Measurements from ENCODE around the gene SDK2. TPM values are rescaled to one million over a fixed set of nuclear protein-coding genes. Genes with fewer than 3 reads are reported as not detected.

The SDK2 gene
- total RNA-seq, 1 donor from 2014 or later: 1.4 TPM

DNA sequence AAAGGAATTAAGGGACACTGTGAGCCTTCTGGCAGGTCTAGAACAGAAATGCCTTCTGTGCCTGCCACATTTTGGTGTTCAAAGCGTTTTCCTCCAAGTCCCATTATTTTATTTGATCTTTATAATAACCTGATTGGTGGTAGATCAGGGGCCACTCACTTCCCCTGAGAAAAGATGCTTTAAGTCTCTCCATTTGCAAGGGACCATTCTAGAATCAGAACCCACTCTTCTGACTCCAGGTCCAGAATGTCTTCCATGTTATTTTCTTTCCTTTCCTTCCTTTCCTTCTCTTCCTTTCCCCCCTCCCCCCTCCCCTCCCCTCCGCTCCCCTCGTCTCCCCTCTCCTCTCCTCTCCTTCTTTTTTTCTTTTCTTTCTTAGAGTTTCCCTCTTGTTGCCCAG lies 313.2 kb downstream of the SDK2 start:
- Histone ChIP-seq H3K27me3 (ENCODE audit: low read depth) (no peaks in the 10 kb centered on the region), H3K9me3 (no peaks in the 10 kb centered on the region), H3K27ac (no peak overlapping the region), H3K4me3 (no peak overlapping the region), H3K36me3 (no peaks in the 10 kb centered on the region), H3K4me1 (no peaks in the 10 kb centered on the region)
- ATAC-seq (no peak), DNase-seq (no peak)
- TF ChIP-seq CTCF (IDR thresholded peaks at IDR 0.05): no peak
- intact Hi-C loops (cut with DNase I): no loop called here

- Histone ChIP-seq H3K9me3 (no peaks in the 10 kb centered on the region), H3K4me1 (no peaks in the 10 kb centered on the region), H3K36me3 (no peaks in the 10 kb centered on the region), H3K4me3 (no peak overlapping the region), H3K27ac (no peak overlapping the region), H3K27me3 (ENCODE audit: low read depth) (no peaks in the 10 kb centered on the region)
- no peak for TF ChIP-seq CTCF (IDR thresholded peaks at IDR 0.05)
- intact Hi-C loops (cut with DNase I): no loop called here
- no peak for ATAC-seq
- DNase-seq: no peak
These were observed 316.6 kb downstream of the SDK2 start for GRCh38 chr17:73327676-73328075.

GRCh38 chr17:73325527-73325842 lies 318.8 kb downstream of the SDK2 start:
- Histone ChIP-seq H3K4me3 (no peak overlapping the region), H3K4me1 (no peaks in the 10 kb centered on the region), H3K27ac (no peak overlapping the region), H3K36me3 (no peaks in the 10 kb centered on the region), H3K9me3 (no peaks in the 10 kb centered on the region), H3K27me3 (ENCODE audit: low read depth) (no peaks in the 10 kb centered on the region)
- no peak for TF ChIP-seq CTCF (IDR thresholded peaks at IDR 0.05)
- intact Hi-C loops (cut with DNase I): no loop called here
- DNase-seq (no peak), ATAC-seq (peak; percentile 67 to 73)

GRCh38 chr17:73324711-73325526 lies 319.3 kb downstream of the SDK2 start:
- Histone ChIP-seq H3K4me1 (no peaks in the 10 kb centered on the region), H3K36me3 (no peaks in the 10 kb centered on the region), H3K4me3 (no peak overlapping the region), H3K27me3 (ENCODE audit: low read depth) (no peaks in the 10 kb centered on the region), H3K9me3 (no peaks in the 10 kb centered on the region), H3K27ac (no peak overlapping the region)
- no peak for DNase-seq
- intact Hi-C loops (cut with DNase I): no loop called here
- no peak for TF ChIP-seq CTCF (IDR thresholded peaks at IDR 0.05)
- no peak for ATAC-seq

DNA sequence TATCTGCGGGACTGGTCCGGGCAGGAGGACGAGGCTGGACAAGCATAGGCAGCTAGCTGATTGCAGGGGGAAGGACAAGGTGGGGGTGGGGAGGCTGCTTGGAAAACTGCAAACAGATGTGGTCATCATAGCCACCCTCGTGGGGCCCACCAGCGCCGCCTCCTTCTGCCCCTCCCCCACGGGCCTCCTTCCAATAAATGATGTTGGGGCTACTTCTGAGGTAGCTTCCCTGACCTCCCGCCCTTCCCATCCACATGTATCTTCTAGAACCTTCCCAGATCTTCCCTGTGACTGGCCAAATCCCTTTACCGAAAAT lies 320.1 kb downstream of the SDK2 start:
- H3K4me3 ChIP-seq: no peak overlapping the region
- intact Hi-C loops (cut with DNase I): no loop called here

More for the DNA sequence above, 320.1 kb downstream of the SDK2 start:
- no peak for DNase-seq
- ATAC-seq: no peak
- Histone ChIP-seq H3K27me3 (ENCODE audit: low read depth) (no peaks in the 10 kb centered on the region), H3K36me3 (no peaks in the 10 kb centered on the region), H3K9me3 (no peaks in the 10 kb centered on the region), H3K27ac (no peak overlapping the region), H3K4me1 (no peaks in the 10 kb centered on the region)
- TF ChIP-seq CTCF (IDR thresholded peaks at IDR 0.05): no peak
